IgD-negative memory B cell (primary cell): ENCODE measurements around the gene XRCC2. TPM values are rescaled to one million over a fixed set of nuclear protein-coding genes. Genes with fewer than 3 reads are reported as not detected.

Experiments used
- H3K27ac Mint-ChIP-seq, 3 donors: one replicate each; pipeline ENCODE4 v1.8.0; 2020 to 2022; ENCODE audit warnings: mild to moderate bottlenecking in 3 of 3, mixed read lengths in 3 of 3, moderate library complexity in 1 of 3
- H3K27me3 Mint-ChIP-seq: one replicate; pipeline ENCODE4 v1.8.0; 2021; ENCODE audit warnings: mixed read lengths
- H3K36me3 Mint-ChIP-seq: one replicate; pipeline ENCODE4 v1.8.0; 2020; ENCODE audit warnings: mild to moderate bottlenecking, mixed read lengths
- H3K4me1 Mint-ChIP-seq, 3 donors: one replicate each; pipeline ENCODE4 v1.8.0; 2020 to 2022; ENCODE audit warnings: mixed read lengths in 3 of 3, mild to moderate bottlenecking in 1 of 3
- H3K4me3 Mint-ChIP-seq, 4 donors: one replicate each; pipeline ENCODE4 v1.8.0; 2020 to 2022; ENCODE audit warnings: mild to moderate bottlenecking in 4 of 4, mixed read lengths in 4 of 4, moderate library complexity in 3 of 4
- H3K9me3 Mint-ChIP-seq, 3 donors: one replicate each; pipeline ENCODE4 v1.8.0; 2020 to 2021; ENCODE audit warnings: mixed read lengths in 3 of 3, mild to moderate bottlenecking in 1 of 3
- polyA plus RNA-seq: library from polyadenylated mRNA; unstranded; fragments of 300-500 nt; fragmentation: Illumina TruSeq; gene quantifications from one replicate; pipeline ENCODE4 v1.2.3, GENCODE V29; 2021

Gene XRCC2
- polyA plus RNA-seq, 1 donor from 2014 or later = 0.43 TPM

GRCh38 chr7:152615031-152615741 lies 60.8 kb downstream of the XRCC2 start:
- H3K4me1 Mint-ChIP-seq = peaks cover 0 to 2% (median 0%) of the 10 kb centered on the region in 3 donors
- H3K36me3 Mint-ChIP-seq = peaks cover 3% of the 10 kb centered on the region
- no peak overlapping the region for H3K4me3 Mint-ChIP-seq
- no peak overlapping the region for H3K27ac Mint-ChIP-seq
- peaks cover 2 to 10% (median 7%) of the 10 kb centered on the region in 3 donors for H3K9me3 Mint-ChIP-seq
- H3K27me3 Mint-ChIP-seq = no peaks in the 10 kb centered on the region

GRCh38 chr7:152608656-152609055 lies 67.3 kb downstream of the XRCC2 start:
- Mint-ChIP-seq H3K27me3 (no peaks in the 10 kb centered on the region), H3K27ac (no peak overlapping the region), H3K9me3 (peaks cover 2 to 10% (median 7%) of the 10 kb centered on the region in 3 donors)

GRCh38 chr7:152608208-152608607 lies 67.7 kb downstream of the XRCC2 start:
- H3K4me3 Mint-ChIP-seq = no peak overlapping the region
- peaks cover 0 to 2% (median 2%) of the 10 kb centered on the region in 3 donors for H3K4me1 Mint-ChIP-seq
- peaks cover 2 to 10% (median 7%) of the 10 kb centered on the region in 3 donors for H3K9me3 Mint-ChIP-seq
- no peaks in the 10 kb centered on the region for H3K27me3 Mint-ChIP-seq
- H3K27ac Mint-ChIP-seq = no peak overlapping the region
- H3K36me3 Mint-ChIP-seq = peaks cover 3% of the 10 kb centered on the region

More at GRCh38 chr7:152608656-152609055, 67.3 kb downstream of the XRCC2 start:
- H3K36me3 Mint-ChIP-seq = peaks cover 3% of the 10 kb centered on the region
- H3K4me1 Mint-ChIP-seq = peaks cover 0 to 2% (median 2%) of the 10 kb centered on the region in 3 donors
- no peak overlapping the region for H3K4me3 Mint-ChIP-seq

- Mint-ChIP-seq H3K36me3 (no peaks in the 10 kb centered on the region), H3K4me3 (peak overlapping the region in 1 of 4 donors; percentile 34), H3K27me3 (no peaks in the 10 kb centered on the region), H3K27ac (no peak overlapping the region), H3K4me1 (peaks cover 0 to 2% (median 0%) of the 10 kb centered on the region in 3 donors), H3K9me3 (no peaks in the 10 kb centered on the region)
These were observed 68.9 kb downstream of the XRCC2 start for GRCh38 chr7:152607007-152607406.

GRCh38 chr7:152602962-152603361 lies 73.0 kb downstream of the XRCC2 start:
- H3K4me1 Mint-ChIP-seq = peaks cover 0 to 4% (median 0%) of the 10 kb centered on the region in 3 donors
- H3K27me3 Mint-ChIP-seq = no peaks in the 10 kb centered on the region
- no peak overlapping the region for H3K4me3 Mint-ChIP-seq
- H3K27ac Mint-ChIP-seq = no peak overlapping the region
- H3K36me3 Mint-ChIP-seq = no peaks in the 10 kb centered on the region
- H3K9me3 Mint-ChIP-seq = no peaks in the 10 kb centered on the region

- Mint-ChIP-seq H3K4me1 (peaks cover 0 to 2% (median 0%) of the 10 kb centered on the region in 3 donors), H3K27ac (no peak overlapping the region), H3K9me3 (no peaks in the 10 kb centered on the region), H3K36me3 (no peaks in the 10 kb centered on the region), H3K27me3 (no peaks in the 10 kb centered on the region), H3K4me3 (no peak overlapping the region)
These were observed 74.6 kb downstream of the XRCC2 start for GRCh38 chr7:152601305-152601798.

GRCh38 chr7:152600266-152600665 lies 75.7 kb downstream of the XRCC2 start:
- Mint-ChIP-seq H3K27ac (no peak overlapping the region), H3K9me3 (no peaks in the 10 kb centered on the region), H3K36me3 (no peaks in the 10 kb centered on the region), H3K27me3 (no peaks in the 10 kb centered on the region), H3K4me1 (peaks cover 0 to 2% (median 0%) of the 10 kb centered on the region in 3 donors), H3K4me3 (no peak overlapping the region)

- Mint-ChIP-seq H3K27me3 (no peaks in the 10 kb centered on the region), H3K4me1 (peaks cover 0 to 2% (median 0%) of the 10 kb centered on the region in 3 donors), H3K4me3 (no peak overlapping the region), H3K36me3 (no peaks in the 10 kb centered on the region), H3K9me3 (no peaks in the 10 kb centered on the region), H3K27ac (no peak overlapping the region)
These were observed 78.4 kb downstream of the XRCC2 start for GRCh38 chr7:152597507-152597906.

- Mint-ChIP-seq H3K36me3 (no peaks in the 10 kb centered on the region), H3K9me3 (no peaks in the 10 kb centered on the region), H3K4me1 (peaks cover 0 to 2% (median 0%) of the 10 kb centered on the region in 3 donors), H3K4me3 (no peak overlapping the region), H3K27ac (no peak overlapping the region), H3K27me3 (no peaks in the 10 kb centered on the region)
These were observed 79.1 kb downstream of the XRCC2 start for GRCh38 chr7:152596824-152597223.

Other genes starting within 250 kb of the XRCC2 start
- 23.7 TPM for gene KMT2C, start 240.1 kb downstream of the XRCC2 start, polyA plus RNA-seq
- 6.6 TPM for gene ACTR3B, start 83.6 kb upstream of the XRCC2 start, polyA plus RNA-seq